ENCODE measurements around the gene CKMT2. TPM values are rescaled to one million over a fixed set of nuclear protein-coding genes. Genes with fewer than 3 reads are reported as not detected.
A peak's percentile ranks its signal among the peaks of the same experiment; 100 is the strongest.

The CKMT2 gene
- total and polyA plus RNA-seq, 2 donors (not counting 1 experiment from before 2014, with no cell fraction given), result 1.9 to 19.3 TPM

- Histone ChIP-seq H4K20me1 (ENCODE audit: control insufficient read depth, extremely low read depth, insufficient read depth, low read length) (no peaks in the 10 kb centered on the region), H3K4me3 (replicated peaks in 1 of 4; ENCODE audit: control extremely low read depth in 1 of 4, insufficient read depth in 1 of 4, low read depth in 3 of 4, low read length in 4 of 4) (no peak overlapping the region), H3K9me3 (ENCODE audit: control insufficient read depth, insufficient read depth, low read depth, low read length) (no peaks in the 10 kb centered on the region), H2AFZ (ENCODE audit: low read length) (no peak overlapping the region), H3K4me2 (ENCODE audit: extremely low read depth, insufficient read depth, low read length) (peak overlapping the region; percentile 29), H3K4me1 (ENCODE audit: control insufficient read depth, extremely low read depth, insufficient read depth, low read length) (no peaks in the 10 kb centered on the region), H3K79me2 (ENCODE audit: control insufficient read depth, insufficient read depth, low read length) (no peaks in the 10 kb centered on the region), H3K27ac (ENCODE audit: insufficient read depth, low read length) (no peak overlapping the region), H3K36me3 (ENCODE audit: control insufficient read depth, insufficient read depth, low read length) (no peaks in the 10 kb centered on the region), H3K9ac (ENCODE audit: insufficient read depth, low read length) (no peak overlapping the region), H3K27me3 (ENCODE audit: control insufficient read depth, insufficient read depth, low read length) (no peaks in the 10 kb centered on the region)
- no peak for DNase-seq (ENCODE audit: low read depth in 2 of 2)
- TF ChIP-seq EZH2 (IDR thresholded peaks at IDR 0.05; ENCODE audit: low read length, missing control alignments) (no peak), CTCF (conservative IDR thresholded peaks at IDR 0.05 in 1 of 2, IDR thresholded peaks at IDR 0.05 in 1 of 2; ENCODE audit: low read depth in 1 of 2, low read length in 2 of 2) (no peak)
Observed at GRCh38 chr5:81195335-81195929, 37.7 kb upstream of the CKMT2 start.

GRCh38 chr5:81202655-81203054 lies 30.5 kb upstream of the CKMT2 start:
- Histone ChIP-seq H3K9me3 (ENCODE audit: control insufficient read depth, insufficient read depth, low read depth, low read length) (no peaks in the 10 kb centered on the region), H3K4me2 (ENCODE audit: extremely low read depth, insufficient read depth, low read length) (no peak overlapping the region), H3K36me3 (ENCODE audit: control insufficient read depth, insufficient read depth, low read length) (no peaks in the 10 kb centered on the region), H3K27me3 (ENCODE audit: control insufficient read depth, insufficient read depth, low read length) (no peaks in the 10 kb centered on the region), H4K20me1 (ENCODE audit: control insufficient read depth, extremely low read depth, insufficient read depth, low read length) (no peaks in the 10 kb centered on the region), H3K79me2 (ENCODE audit: control insufficient read depth, insufficient read depth, low read length) (no peaks in the 10 kb centered on the region), H3K4me1 (ENCODE audit: control insufficient read depth, extremely low read depth, insufficient read depth, low read length) (no peaks in the 10 kb centered on the region), H3K4me3 (replicated peaks in 1 of 4; ENCODE audit: control extremely low read depth in 1 of 4, insufficient read depth in 1 of 4, low read depth in 3 of 4, low read length in 4 of 4) (no peak overlapping the region), H3K27ac (ENCODE audit: insufficient read depth, low read length) (no peak overlapping the region), H2AFZ (ENCODE audit: low read length) (no peak overlapping the region), H3K9ac (ENCODE audit: insufficient read depth, low read length) (no peak overlapping the region)
- TF ChIP-seq EZH2 (IDR thresholded peaks at IDR 0.05; ENCODE audit: low read length, missing control alignments) (no peak), CTCF (conservative IDR thresholded peaks at IDR 0.05 in 1 of 2, IDR thresholded peaks at IDR 0.05 in 1 of 2; ENCODE audit: low read depth in 1 of 2, low read length in 2 of 2) (no peak)
- DNase-seq (ENCODE audit: low read depth in 2 of 2), result peak in 1 of 2 donors; percentile 33

GRCh38 chr5:81203729-81204128 lies 29.4 kb upstream of the CKMT2 start:
- Histone ChIP-seq H3K4me2 (ENCODE audit: extremely low read depth, insufficient read depth, low read length) (no peak overlapping the region), H2AFZ (ENCODE audit: low read length) (no peak overlapping the region), H3K79me2 (ENCODE audit: control insufficient read depth, insufficient read depth, low read length) (no peaks in the 10 kb centered on the region), H3K36me3 (ENCODE audit: control insufficient read depth, insufficient read depth, low read length) (peaks cover under 1% of the 10 kb centered on the region), H3K9ac (ENCODE audit: insufficient read depth, low read length) (no peak overlapping the region), H3K27ac (ENCODE audit: insufficient read depth, low read length) (no peak overlapping the region), H4K20me1 (ENCODE audit: control insufficient read depth, extremely low read depth, insufficient read depth, low read length) (no peaks in the 10 kb centered on the region), H3K9me3 (ENCODE audit: control insufficient read depth, insufficient read depth, low read depth, low read length) (no peaks in the 10 kb centered on the region), H3K4me1 (ENCODE audit: control insufficient read depth, extremely low read depth, insufficient read depth, low read length) (no peaks in the 10 kb centered on the region), H3K4me3 (replicated peaks in 1 of 4; ENCODE audit: control extremely low read depth in 1 of 4, insufficient read depth in 1 of 4, low read depth in 3 of 4, low read length in 4 of 4) (no peak overlapping the region), H3K27me3 (ENCODE audit: control insufficient read depth, insufficient read depth, low read length) (no peaks in the 10 kb centered on the region)
- DNase-seq (ENCODE audit: low read depth in 2 of 2), result no peak
- TF ChIP-seq CTCF (conservative IDR thresholded peaks at IDR 0.05 in 1 of 2, IDR thresholded peaks at IDR 0.05 in 1 of 2; ENCODE audit: low read depth in 1 of 2, low read length in 2 of 2), result no peak

All from fibroblast of lung (primary cell).